IMR-90 (cell line): Measurements from ENCODE around the gene IRF2.
"Not testable (repeated sequence)": the region's sequence is repeated elsewhere in the genome, so short reads cannot be mapped to it uniquely, and the experiment has no call there.

Experiments
- CEBPB ChIP-seq: IDR thresholded peaks from 2 replicates; pipeline ENCODE4 v1.6.1; 2012; ENCODE audit warnings: low read depth, low read length, improper control_type of control experiment
- RFX5 ChIP-seq: IDR thresholded peaks from 2 replicates; pipeline ENCODE4 v1.8.0; 2012; ENCODE audit warnings: low read depth, mild to moderate bottlenecking, low read length, moderate library complexity
- SMC3 ChIP-seq: fragments of 150-350 bp; IDR thresholded peaks from 2 replicates; pipeline ENCODE4 v1.6.1; 2016; ENCODE audit warnings: low read depth, mild to moderate bottlenecking, antibody characterized with exemption, low read length, moderate library complexity
- TF ChIP-seq, protein P1 (sequence below): conservative IDR thresholded peaks from 2 replicates; pipeline ENCODE4 v1.5.1; 2012; ENCODE audit warnings: mild to moderate bottlenecking, low read depth, low read length, improper control_type of control experiment

DNA sequence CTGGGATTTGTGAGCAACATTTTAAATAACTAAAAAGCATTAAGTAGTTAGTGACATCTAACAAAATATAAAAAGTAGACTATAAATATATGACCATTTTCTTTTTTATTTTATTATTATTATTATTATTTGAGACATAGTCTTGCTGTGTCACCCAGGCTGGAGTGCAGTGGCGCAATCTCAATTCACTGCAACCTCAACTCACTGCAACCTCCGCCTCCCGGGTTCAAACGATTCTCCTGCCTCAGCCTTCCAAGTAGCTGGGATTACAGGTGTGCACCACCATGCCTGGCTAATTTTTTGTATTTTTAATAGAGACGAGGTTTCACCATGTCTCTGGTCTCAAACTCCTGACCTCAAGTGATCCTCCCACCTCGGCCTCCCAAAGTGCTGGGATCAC lies 128.1 kb downstream of the IRF2 start:
- TF ChIP-seq, protein P1, sequence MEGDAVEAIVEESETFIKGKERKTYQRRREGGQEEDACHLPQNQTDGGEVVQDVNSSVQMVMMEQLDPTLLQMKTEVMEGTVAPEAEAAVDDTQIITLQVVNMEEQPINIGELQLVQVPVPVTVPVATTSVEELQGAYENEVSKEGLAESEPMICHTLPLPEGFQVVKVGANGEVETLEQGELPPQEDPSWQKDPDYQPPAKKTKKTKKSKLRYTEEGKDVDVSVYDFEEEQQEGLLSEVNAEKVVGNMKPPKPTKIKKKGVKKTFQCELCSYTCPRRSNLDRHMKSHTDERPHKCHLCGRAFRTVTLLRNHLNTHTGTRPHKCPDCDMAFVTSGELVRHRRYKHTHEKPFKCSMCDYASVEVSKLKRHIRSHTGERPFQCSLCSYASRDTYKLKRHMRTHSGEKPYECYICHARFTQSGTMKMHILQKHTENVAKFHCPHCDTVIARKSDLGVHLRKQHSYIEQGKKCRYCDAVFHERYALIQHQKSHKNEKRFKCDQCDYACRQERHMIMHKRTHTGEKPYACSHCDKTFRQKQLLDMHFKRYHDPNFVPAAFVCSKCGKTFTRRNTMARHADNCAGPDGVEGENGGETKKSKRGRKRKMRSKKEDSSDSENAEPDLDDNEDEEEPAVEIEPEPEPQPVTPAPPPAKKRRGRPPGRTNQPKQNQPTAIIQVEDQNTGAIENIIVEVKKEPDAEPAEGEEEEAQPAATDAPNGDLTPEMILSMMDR, result not testable (repeated sequence)
- TF ChIP-seq CEBPB, SMC3, RFX5: not testable (repeated sequence)
